ENCODE results near the gene ASTL.

Gene ASTL

DNA sequence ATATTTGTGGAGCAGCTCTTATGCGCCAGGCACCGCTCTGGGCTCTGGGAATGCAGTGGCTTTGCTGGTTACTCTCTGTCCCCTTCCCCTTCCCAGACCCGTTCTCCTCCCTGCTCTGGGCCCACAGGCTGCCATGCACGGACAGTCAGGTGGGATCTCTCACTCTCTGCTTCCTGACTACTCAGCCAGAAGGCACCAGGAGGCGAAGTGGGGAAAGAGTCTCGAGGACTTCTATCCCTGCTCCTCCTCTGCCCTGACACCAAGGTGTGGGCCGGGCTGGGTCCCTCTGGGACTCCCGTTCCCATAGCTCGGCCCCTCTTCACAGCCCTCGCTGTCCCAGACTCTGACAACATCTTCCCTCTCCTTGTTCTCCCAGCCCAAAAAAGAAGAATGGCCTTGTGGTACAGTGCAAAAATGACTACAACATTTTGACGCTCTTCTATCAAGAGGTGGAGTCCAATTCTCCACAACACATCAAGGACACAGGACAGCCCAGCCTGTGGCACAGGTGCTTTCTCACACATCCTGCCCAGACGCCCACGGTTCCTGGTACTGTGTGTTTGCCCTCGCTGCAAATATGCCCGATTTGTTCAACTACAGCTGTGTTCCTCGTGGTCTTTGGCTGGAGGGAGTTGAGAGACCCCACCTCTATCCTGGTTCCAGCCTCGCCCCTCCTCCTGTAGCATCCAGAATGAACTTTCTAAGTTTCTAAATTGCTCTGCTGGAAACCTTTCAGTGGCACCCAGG lies 21.0 kb upstream of the ASTL start:
- DNase-seq (ENCODE audit: low spot score): no peak

DNA sequence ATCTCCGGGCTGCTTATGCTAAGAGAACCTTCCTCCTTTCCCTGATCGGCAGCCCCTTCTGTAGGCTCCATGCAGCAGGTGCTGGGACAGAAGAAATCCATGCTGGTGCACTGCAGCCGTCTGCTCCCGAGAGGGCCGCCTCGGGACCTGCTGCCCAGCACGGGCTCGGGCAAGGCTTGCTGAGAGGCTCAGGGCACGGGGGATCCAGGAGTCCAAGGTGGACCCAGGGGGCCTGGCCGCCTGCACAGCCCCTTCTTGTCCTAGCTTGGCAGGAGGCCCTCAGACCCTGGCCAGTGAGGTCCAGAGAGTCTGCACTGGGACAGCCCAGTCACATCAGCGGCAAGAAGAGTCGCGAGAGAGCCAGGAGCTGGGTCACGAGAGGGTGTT lies 20.2 kb upstream of the ASTL start:
- DNase-seq (ENCODE audit: low spot score): no peak

- no peak for DNase-seq (ENCODE audit: low spot score)
These were observed 19.6 kb upstream of the ASTL start for GRCh38 chr2:96157649-96158553.

- DNase-seq (ENCODE audit: low spot score): no peak
These were observed 18.8 kb upstream of the ASTL start for GRCh38 chr2:96156926-96157648.

- no peak for DNase-seq (ENCODE audit: low spot score)
These were observed 17.9 kb upstream of the ASTL start for GRCh38 chr2:96156011-96156820.

DNA sequence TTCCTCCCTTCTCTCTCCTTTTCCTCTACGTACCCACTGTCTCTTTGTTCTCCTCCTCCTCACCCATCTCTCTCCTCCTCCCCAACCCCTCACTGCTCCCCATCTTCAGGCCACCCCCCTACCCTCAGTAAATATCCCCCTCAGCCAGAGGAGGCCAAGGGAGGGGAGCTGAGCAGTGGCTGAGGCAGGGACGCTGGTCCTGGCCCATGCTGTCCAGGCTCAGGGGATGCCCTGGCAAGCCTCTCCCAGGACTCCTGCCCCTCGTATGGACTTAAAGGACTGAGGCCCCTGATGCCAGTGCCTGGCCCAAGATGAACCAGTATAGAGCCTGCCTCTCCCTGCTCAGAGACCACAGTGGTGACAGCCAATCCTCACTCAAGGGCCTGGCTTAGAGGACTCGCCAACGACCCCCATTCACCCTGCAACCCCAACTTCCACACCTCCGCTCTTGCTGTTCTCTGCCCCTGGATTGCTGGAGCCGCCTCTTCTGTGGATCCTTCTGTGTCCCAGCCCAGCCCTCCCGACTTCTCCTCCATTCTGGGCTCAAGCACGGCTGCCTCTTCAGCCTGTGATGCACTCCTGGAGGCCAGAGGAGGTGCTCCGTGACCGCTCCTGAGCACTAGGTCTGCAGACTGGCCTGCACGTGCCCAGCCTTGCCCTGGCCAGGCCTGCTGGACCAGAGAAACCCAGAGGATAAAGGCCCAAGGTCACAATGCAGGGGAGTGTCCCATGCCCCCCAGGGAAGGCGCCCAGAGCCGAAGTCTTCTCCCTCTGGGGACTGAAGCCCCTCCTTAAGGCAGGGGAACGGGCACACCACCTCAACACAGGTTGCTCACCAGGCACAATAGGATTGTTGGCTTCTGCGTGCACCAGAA lies 16.4 kb upstream of the ASTL start:
- DNase-seq (ENCODE audit: low spot score): no peak

GRCh38 chr2:96153991-96154431 lies 15.7 kb upstream of the ASTL start:
- DNase-seq (ENCODE audit: low spot score): no peak

GRCh38 chr2:96153291-96153713 lies 15.0 kb upstream of the ASTL start:
- DNase-seq (ENCODE audit: low spot score): no peak

DNA sequence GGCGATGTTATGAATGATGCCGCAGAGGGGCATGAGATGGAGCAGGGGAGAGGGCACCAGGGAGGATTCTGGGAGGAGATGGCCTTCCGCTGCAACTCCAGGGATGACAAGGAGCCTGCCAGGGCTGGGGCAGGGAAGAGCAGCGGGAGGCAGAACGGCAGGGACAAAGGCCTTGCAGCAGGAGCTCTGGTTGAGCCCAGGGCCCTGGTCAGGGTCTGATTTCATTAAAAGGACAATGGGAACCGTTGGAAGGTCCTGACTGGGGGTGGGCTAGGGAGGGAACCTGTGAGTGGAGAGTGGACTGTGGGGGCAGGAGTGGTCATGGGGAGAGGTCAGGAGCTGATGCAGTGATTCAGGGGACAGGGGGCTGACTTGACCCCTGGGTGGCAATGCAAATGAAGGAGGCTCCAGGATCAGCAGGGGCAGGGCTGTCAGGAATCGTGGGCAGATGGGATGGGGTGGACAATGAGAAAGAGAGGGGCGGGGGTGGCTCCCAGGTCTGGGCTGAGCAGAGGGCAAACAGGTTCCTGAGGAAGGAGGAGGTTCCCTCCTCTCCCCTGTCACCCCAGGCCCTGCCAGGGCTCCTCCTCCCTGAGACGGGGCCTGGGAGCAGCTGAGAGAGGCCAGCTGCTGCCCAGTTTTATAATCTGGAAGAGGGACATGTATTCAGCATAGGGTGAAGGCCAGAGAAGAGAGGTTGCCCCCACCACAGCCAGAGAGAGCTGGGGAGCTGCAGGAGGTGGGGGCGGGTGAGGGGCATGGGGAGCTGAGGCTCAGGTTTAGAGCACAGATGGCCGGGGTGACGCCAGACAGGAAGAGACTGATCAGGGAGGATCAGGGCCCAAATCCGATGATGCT lies 14.2 kb upstream of the ASTL start:
- DNase-seq (ENCODE audit: low spot score): no peak

- no peak for DNase-seq (ENCODE audit: low spot score)
These were observed 13.4 kb upstream of the ASTL start for GRCh38 chr2:96151595-96152303.

GRCh38 chr2:96150791-96151594 lies 12.7 kb upstream of the ASTL start:
- DNase-seq (ENCODE audit: low spot score): no peak

GRCh38 chr2:96150007-96150640 lies 11.8 kb upstream of the ASTL start:
- no peak for DNase-seq (ENCODE audit: low spot score)

GRCh38 chr2:96148410-96149217 lies 10.3 kb upstream of the ASTL start:
- no peak for DNase-seq (ENCODE audit: low spot score)

DNA sequence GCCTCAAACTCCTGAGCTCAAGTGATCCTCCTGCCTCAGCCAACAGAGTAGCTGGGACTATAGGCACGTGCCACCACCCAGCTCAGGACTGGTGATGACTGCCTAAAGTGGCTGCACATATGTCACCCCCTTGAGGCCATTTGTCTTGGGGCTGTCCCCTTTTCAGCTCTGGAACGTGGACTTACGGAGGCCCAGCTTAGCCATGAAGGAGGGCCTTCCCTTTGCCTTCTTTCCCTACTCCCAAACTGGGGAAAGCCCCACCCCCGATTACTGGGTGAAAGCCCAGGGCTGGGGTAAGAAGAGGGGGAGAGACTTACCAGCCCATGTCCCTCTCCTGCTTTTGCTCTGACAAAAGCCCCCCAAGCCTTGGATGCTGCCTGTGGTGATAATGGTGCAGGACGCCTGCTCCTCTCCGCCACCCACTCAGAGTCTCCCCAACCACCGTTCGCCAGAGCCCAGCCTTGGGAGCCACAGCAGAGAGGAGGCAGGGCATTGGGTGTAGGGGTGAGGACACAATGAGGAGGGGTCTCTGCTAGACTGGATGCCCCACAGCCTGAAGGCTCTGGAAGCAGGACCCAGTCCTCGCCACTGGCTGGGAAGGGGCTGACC lies 9.4 kb upstream of the ASTL start:
- no peak for DNase-seq (ENCODE audit: low spot score)

DNA sequence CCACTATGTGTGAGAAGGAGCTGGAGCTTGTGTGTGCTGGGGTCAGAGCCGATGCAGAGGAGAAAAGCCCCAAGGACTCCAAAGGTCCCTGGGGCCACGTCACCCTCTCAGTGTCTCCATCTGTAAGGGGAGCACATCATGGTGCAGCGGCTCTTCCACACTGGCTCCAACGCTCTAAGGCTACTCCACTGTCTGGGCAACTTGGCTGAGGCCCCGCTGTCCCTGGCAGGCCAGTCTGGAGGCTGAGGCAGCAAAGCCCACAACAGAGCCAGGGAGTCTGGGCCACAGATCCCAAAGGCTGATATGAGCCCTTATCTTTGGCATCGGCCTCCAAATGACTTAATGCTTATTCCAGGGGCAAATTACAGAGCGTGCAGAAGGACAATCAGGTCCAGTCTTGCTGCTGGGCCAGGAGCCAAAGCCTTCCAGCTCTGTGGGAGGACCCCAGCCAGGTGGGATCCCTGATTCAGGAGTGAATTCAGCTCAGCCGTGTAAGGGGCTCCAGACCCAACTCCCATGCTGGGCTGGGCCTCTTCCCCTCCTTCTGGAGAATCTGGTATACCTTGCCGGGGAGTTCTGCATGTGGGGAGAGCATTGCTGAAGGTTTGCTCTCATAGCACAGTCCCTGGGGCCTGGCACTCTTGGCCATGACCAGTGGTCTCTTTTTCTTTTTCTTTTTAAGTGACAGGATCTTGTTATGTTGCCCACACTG lies 8.7 kb upstream of the ASTL start:
- no peak for DNase-seq (ENCODE audit: low spot score)

Measured in pons (tissue), 1 donor.